Stimulated activated CD8-positive, alpha-beta memory T cell treated with anti-CD3 and anti-CD28 coated beads, Interleukin-12 subunit alpha, Interleukin-12 subunit beta, amount 100 ng/mL, for 24 hours (primary cell): ENCODE measurements around the gene SLC22A12.
"Not testable (repeated sequence)": the region's sequence is repeated elsewhere in the genome, so short reads cannot be mapped to it uniquely, and the experiment has no call there.

ENCODE experiments used
- DNase-seq: peaks from one replicate; pipeline ENCODE4 v3.0.0-alpha.2; 2020; ENCODE audit errors: extremely low read depth

SLC22A12 gene

DNA sequence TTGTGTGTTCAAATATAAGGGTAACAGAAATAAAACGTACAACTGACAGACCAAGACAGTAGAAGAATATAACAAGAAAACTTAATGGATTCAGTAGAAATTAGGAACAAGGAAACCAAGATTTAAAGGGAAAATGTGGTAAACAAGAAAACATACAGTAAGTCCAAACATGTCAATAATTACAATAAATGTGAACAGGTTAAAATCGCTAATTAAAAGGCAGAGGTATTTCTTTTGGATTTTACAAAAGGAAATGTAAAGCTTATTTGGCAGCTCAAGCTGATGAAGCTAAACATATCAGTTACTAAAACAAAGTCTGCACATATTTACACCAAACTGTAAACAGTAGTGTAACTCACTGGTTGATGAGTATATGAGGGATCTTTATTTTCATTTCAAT, 2.3 kb upstream of the SLC22A12 start:
- no peak for DNase-seq

DNA sequence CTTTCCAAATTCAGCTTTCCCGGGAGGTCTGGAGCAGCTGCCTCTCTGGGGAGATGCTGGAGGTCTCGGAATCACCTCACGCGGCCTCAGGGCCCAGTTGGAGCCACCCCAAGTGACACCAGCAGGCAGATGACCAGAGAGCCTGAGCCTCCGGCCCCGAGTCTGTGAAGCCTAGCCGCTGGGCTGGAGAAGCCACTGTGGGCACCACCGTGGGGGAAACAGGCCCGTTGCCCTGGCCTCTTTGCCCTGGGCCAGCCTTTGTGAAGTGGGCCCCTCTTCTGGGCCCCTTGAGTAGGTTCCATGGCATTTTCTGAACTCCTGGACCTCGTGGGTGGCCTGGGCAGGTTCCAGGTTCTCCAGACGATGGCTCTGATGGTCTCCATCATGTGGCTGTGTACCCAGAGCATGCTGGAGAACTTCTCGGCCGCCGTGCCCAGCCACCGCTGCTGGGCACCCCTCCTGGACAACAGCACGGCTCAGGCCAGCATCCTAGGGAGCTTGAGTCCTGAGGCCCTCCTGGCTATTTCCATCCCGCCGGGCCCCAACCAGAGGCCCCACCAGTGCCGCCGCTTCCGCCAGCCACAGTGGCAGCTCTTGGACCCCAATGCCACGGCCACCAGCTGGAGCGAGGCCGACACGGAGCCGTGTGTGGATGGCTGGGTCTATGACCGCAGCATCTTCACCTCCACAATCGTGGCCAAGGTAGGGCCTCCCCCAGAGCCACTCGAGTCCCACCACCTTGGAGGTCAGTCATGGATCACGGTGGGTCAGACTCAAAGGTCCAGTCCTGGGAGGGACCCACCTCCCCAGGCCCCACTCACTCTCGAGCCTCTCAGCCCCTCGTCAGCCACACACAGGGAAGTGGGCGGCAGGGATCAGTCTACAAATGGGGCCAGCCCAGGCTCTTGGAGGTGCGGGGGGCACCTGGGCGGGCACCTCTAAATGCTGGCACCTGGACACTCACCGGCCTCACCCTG, 525 bp downstream of the SLC22A12 start:
- DNase-seq: no peak

DNA sequence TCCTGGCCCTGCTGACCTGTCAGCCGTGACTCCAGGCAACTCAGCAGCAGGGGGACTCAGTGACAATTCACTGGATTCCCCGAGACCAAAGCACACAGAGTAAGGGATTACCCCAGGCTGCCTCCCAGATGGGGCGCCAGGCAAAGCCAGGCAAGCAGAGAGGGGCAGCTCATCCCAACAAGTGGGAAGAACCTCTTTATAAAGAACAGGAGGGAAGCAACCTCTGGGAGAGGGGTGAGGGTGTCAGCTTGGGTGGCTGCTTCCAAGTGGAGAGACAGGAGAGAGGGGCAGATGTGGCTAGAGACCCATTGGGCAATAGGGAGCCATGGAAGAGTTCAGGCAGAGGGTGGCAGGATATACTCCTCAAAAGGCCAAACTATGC, 1.2 kb downstream of the SLC22A12 start:
- no peak for DNase-seq

DNA sequence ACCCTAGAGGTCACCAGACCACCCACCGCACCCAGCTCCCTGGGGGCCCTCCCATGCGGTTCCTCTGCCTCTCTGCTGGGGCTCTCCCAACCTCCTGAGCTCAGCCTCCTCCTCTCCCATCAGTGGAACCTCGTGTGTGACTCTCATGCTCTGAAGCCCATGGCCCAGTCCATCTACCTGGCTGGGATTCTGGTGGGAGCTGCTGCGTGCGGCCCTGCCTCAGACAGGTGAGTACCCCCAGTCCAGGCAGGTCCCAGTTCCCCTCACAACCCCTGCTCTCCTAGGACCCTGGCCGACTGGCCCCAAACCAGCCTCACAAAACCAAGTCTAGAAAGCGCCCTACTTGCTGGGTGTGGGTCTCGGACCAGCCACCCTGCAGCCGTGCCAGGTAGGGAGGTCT, 1.6 kb downstream of the SLC22A12 start:
- DNase-seq: no peak

DNA sequence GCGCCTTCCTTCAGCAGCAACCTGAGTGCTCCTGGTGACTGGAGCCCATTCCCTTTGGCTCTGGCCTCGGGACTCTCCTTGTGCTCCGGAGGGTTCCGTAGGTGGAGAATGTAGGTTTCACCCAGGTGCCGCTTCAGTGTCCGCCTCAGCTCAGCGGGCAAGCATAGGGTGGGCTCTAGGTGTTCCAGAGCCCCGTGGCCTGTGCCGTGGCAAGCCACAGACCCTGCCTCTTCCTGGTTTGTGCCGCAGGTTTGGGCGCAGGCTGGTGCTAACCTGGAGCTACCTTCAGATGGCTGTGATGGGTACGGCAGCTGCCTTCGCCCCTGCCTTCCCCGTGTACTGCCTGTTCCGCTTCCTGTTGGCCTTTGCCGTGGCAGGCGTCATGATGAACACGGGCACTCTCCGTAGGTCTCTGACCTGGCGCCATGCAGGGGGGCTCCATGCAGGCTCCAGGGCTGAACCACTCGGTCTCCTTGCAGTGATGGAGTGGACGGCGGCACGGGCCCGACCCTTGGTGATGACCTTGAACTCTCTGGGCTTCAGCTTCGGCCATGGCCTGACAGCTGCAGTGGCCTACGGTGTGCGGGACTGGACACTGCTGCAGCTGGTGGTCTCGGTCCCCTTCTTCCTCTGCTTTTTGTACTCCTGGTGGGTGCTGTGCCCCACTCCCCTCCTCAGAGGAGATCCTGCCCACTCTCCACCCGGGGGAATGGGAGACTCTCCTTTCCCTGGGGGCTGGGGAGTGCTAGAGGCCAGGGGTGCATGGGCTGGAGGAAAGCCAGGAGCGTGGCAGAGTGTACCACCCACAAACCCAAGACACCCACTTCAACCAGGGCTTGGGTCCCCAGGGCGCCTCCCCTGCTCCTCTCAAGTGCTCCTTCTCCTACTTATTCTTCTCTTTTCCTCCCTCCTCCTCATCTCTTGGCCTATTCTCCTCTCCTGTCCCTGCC, 2.4 kb downstream of the SLC22A12 start:
- DNase-seq: no peak

DNA sequence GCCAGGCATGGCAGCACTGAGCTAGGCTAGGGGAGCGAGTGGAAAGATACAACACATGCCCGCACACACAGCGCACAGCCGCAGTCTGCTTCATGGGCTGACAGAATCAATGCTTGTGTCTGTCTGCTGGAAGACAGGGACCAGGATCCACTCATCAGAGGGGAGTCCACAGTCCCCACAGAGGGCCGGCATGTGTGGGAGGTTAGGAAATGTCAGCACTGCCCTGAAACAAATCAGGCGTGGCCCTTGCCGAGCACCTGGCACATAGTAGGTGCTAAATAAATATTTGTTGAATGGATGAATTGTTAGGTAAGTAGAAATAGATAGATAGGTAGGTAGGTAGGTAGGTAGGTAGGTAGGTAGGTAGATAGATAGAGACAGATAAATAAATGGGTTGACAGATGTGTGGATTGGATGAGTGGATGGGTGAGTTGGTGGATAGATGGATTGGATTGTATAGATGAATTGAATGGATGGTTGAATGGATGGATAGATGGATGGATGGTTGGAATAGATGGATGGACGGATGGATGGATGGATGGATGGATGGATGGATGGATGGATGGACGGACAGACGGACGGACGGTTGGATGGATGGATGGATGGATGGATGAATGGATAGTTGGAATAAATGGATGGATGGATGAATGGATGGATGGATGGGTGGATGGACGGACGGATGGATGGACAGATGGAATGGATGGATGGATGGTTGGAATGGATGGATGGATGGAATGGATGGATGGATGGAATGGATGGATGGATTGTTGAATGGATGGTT, 3.3 kb downstream of the SLC22A12 start:
- no peak for DNase-seq

DNA sequence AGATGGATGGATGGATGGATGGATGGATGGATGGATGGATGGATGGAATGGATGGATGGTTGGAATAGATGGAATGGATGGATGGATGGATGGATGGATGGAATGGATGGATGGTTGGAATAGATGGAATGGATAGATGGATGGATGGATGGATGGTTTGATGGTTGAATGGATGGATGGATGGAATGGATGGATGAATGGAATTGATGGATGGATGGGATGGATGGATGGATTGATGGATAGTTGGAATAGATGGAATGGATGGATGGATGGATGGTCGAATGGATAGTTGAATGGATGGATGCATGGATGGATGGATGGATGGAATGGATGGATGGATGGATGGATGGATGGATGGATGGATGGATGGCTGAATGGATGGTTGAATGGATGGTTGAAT, 4.9 kb downstream of the SLC22A12 start:
- not testable (repeated sequence) for DNase-seq

DNA sequence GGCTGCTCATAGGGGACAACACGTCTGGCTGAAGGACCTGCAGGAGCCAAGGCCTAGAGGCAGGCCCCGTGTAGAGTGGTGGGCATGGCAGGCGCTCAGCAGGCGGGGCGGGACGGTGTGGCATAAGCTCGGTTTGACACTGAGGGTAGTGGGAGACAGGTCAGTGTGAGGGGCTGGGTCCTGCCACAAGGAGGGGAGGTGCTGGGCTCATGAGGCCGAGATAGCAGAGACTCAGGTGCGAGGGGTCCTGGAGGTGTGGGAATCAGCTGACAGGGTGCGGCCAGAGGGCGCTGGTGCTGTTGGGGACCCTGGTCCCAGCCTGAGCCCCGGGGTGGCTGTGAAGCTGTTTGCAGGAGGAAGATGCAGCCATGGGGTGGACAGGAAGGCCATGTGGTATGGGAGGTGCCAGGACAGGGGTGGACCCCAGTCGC, 6.7 kb downstream of the SLC22A12 start:
- no peak for DNase-seq

DNA sequence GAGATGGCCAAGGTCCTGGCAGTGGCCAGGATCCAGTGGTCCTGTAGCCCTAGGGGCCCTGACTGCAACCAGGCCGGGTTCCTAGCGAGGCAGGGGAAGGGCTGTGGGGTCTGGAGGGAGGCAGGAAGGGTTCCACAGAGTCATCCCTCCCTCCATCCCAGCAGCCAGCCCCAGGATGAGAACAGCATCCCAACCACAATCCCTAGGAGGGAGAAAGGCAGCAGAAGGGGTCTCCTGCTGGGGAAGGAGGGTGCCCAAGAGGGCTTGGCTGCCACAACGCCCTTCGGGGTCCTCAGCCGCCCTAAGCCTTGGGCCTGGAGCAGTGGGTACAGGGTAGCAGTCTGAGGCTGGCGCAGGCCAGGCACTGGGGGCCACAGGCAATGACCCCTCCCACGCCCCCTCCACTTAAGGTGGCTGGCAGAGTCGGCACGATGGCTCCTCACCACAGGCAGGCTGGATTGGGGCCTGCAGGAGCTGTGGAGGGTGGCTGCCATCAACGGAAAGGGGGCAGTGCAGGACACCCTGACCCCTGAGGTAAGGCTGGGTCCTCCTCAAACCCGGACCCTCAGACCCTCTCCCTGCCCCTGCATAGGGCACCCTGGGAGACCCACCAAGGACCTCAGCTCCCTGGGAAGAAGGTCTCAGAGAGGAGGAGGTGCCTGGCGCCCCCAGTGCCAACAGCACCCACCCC, 7.2 kb downstream of the SLC22A12 start:
- no peak for DNase-seq

DNA sequence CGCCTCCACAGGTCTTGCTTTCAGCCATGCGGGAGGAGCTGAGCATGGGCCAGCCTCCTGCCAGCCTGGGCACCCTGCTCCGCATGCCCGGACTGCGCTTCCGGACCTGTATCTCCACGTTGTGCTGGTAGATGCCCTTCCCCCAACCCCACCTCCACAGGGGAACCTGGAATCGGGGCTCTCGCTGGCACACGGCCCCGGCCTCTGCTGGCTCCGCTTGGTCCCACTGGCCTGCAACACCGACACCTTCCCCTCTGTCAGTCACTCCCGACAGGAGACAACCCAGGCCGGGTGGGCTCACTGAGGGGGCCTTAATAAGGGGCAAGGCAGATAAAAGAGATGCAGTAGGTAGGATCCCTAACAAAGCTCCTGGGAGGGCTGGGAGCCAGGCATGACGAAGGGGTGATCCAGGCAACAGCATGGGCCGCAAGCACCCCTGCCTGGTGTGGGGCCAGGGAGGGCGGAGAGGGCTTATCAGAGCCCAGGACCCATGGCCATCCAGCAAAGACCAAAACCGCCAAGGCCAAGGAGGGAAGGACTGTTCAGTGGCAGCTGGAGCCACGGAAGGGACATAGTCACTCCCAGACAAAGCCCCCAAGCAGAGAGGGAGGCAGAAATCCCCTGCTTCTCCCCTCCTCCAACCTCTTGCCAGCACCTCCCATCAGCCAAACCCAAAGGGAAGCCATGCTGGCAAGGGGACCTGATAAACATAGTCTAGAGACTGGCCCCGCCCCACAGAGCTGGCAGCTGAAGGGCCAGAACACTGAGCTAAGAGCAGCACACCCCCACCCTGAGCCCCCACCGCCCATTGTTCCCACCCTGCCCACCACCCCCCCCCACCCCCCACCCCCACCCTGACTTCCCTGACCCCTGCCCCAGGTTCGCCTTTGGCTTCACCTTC, 8.0 kb downstream of the SLC22A12 start:
- no peak for DNase-seq

DNA sequence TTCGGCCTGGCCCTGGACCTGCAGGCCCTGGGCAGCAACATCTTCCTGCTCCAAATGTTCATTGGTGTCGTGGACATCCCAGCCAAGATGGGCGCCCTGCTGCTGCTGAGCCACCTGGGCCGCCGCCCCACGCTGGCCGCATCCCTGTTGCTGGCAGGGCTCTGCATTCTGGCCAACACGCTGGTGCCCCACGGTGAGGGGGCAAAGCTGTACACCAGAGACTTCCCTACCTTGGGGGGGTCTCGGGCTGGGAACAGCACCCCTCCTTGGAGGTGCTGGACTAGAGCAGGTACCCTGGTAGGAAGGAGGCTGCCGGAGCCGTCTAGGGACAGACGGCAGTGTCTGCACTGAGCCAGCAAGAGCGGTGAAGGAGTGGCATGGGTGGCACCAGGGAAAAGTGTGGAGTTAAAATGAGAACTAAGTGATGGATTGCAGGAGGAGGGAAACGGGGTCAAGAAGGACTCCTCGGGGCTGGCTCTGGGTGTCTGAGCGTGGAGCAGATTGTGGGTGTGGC, 8.7 kb downstream of the SLC22A12 start:
- no peak for DNase-seq

DNA sequence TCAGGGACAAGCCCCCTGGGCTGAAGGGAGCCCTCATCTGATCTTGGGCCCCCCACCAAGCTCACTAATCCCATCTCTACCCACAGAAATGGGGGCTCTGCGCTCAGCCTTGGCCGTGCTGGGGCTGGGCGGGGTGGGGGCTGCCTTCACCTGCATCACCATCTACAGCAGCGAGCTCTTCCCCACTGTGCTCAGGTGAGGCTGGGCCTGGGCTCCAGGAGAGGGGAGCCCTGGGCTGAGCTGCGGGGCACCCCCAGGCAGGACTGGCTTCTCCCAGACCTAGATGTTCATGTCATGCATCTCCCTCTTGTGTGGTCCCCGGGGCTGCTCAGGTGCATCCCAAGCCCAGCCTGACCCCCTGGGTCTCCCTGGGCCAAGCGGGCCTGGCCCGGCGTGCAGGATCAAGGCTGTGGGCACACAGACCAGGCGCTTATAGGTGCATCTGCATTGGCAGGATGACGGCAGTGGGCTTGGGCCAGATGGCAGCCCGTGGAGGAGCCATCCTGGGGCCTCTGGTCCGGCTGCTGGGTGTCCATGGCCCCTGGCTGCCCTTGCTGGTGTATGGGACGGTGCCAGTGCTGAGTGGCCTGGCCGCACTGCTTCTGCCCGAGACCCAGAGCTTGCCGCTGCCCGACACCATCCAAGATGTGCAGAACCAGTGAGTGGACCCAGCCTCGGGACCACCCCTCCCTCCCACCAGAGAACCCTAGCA, 9.4 kb downstream of the SLC22A12 start:
- DNase-seq: no peak

DNA sequence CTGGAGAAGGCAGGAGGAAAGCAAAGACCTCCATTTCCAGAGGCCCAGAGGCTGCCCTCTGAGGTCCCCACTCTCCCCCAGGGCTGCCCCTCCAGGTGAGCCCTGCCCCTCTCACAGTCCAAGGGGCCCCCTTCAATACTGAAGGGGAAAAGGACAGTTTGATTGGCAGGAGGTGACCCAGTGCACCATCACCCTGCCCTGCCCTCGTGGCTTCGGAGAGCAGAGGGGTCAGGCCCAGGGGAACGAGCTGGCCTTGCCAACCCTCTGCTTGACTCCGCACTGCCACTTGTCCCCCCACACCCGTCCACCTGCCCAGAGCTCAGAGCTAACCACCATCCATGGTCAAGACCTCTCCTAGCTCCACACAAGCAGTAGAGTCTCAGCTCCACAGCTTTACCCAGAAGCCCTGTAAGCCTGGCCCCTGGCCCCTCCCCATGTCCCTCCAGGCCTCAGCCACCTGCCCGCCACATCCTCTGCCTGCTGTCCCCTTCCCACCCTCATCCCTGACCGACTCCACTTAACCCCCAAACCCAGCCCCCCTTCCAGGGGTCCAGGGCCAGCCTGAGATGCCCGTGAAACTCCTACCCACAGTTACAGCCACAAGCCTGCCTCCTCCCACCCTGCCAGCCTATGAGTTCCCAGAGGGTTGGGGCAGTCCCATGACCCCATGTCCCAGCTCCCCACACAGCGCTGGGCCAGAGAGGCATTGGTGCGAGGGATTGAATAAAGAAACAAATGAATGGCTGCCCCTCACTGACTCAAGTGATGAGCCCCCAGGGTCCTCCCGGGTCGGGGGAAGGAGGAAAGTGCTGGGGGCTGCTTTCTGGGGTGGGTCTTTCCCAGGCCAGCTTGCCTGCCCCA, 10.8 kb downstream of the SLC22A12 start:
- DNase-seq: no peak

DNA sequence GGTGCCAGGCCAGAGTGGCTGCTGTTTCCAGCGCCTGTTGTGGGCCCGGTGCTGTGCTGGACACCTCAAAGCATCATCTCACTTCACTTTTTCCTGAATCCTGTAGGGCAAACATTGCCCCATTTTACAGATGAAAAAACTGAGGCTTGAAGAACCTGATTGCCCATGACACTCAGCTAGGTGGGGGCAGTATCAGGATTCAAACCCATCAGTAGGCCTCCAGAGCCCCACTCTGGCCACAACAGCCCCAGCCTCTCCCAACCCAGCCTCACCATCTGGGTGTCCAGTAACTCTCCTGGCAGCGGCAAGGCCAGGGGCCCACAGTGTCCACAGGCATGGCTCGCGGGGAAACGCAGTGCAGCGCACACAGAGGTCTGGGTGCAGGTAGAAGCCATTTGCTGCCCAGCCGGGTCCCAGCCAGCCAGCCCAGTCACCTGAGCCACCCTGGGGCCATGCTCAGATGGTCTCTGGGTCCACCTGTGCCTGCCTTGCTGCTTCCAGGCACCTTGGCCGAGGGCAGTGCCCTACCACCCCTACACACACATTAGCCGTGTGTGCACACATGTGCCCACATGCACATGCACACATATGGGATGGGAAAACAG, 11.5 kb downstream of the SLC22A12 start:
- no peak for DNase-seq

DNA sequence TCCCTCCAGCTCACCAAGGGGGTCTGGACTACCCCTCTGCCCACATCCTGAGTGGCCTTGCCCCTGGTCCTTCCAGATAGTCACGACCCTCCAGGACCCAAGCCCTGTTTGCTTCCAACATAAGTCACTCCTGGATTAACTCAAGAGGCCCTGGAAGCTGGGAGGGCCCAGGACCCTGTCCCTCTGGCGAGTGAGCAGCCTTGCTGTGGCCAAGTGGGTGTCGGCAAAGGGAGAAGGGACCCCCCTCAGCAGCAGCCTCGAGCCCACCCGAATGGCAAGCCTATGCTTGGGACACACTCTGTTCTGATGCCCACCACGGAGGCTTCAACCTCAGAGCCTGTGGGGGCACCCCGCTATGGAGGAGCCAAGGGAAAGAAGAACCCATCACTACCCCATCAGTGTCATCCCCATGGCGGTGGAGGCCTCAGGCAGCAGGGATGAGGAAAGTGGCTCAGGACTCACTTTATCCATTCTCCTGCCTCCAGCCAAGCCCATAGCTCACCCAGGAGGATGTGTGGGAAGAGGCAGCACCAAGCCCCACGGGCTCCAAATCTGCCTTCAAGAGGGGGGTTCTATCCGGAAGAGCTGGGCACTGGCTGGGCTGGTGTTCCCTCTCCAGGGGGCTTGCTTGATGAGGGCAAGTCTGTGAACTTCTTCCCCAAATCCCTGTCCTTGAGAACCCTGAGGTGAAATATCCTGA, 12.5 kb downstream of the SLC22A12 start:
- DNase-seq: no peak

DNA sequence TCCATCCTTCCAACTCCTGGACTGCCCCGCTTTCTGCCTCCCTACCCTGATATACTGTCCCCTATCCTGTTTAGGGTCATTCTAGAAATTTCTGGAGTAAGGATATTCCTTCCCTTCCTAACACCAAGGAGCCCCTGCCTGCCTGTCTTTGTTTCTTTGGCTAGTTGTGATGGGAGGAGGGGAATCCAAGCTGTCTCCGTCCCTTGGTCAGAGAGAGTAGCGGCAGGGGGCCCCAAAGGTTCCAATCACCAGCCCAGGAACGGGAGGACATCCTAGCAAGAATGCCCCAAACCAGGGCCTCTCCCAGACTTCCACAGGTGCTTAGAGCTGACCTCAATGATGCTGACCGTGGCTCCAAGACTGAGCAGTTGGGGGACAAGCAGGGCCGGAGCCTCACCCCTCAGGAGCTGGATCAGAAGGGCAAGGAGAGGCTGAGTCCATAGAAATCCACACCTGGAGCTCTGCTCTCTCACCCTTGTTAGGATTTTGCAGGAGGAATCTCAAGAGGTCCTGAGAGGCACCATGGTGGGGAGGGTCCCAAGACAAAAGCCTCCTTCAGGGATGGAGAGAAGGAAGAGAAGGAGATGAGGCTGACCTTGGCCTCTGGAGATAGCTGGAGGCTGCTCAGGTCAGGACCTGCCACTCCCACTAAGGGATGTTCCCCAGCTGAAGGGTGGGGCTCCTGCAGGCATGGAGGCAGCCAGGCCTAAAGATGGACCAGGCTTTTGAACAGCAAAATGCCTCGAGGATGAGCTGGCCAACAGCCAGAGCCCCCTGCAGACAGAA, 13.6 kb downstream of the SLC22A12 start:
- no peak for DNase-seq

DNA sequence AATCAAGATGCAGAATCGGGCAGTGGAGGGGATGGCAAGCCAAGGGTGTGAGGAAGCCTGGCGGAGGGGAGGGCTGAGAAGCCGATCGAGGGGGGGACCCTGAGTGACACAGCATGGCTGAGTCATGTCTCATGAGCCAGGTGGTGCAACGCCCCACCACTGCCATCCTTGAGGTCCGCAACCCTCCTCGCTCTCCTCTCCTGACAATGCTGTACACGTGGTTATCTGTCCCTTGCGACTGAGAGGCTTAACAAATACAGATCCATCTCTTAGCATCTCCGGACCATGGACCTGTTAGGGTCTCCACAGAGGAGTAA, 14.2 kb downstream of the SLC22A12 start:
- no peak for DNase-seq
